Medulla oblongata (tissue), 1 donor: ENCODE results near the gene ADGRL1.
"Not testable (repeated sequence)": the region's sequence is repeated elsewhere in the genome, so short reads cannot be mapped to it uniquely, and the experiment has no call there.

Experiments
- DNase-seq: peaks from one replicate; pipeline ENCODE4 v3.0.0-alpha.2; 2015; ENCODE audit errors: extremely low spot score

The ADGRL1 gene

GRCh38 chr19:14218620-14219330, 12.8 kb upstream of the ADGRL1 start:
- no peak for DNase-seq

GRCh38 chr19:14217886-14218285, 11.9 kb upstream of the ADGRL1 start:
- not testable (repeated sequence) for DNase-seq

- DNase-seq: no peak
Measured at GRCh38 chr19:14214580-14214979, 8.6 kb upstream of the ADGRL1 start.

GRCh38 chr19:14210182-14210581, 4.2 kb upstream of the ADGRL1 start:
- not testable (repeated sequence) for DNase-seq

- not testable (repeated sequence) for DNase-seq
Measured at GRCh38 chr19:14209401-14209800, 3.4 kb upstream of the ADGRL1 start.

GRCh38 chr19:14208496-14208895, 2.5 kb upstream of the ADGRL1 start:
- not testable (repeated sequence) for DNase-seq

GRCh38 chr19:14207796-14208195, 1.8 kb upstream of the ADGRL1 start:
- DNase-seq: not testable (repeated sequence)

GRCh38 chr19:14206737-14207726, 1.1 kb upstream of the ADGRL1 start:
- peak; percentile 94 for DNase-seq

- not testable (repeated sequence) for DNase-seq
Measured at GRCh38 chr19:14206308-14206707, 339 bp upstream of the ADGRL1 start.

- DNase-seq: not testable (repeated sequence)
Measured at GRCh38 chr19:14204676-14205451, 1.1 kb downstream of the ADGRL1 start.

GRCh38 chr19:14204219-14204618, 1.8 kb downstream of the ADGRL1 start:
- not testable (repeated sequence) for DNase-seq

GRCh38 chr19:14203788-14204187, 2.2 kb downstream of the ADGRL1 start:
- DNase-seq: not testable (repeated sequence)

GRCh38 chr19:14203177-14203576, 2.8 kb downstream of the ADGRL1 start:
- DNase-seq: no peak

- not testable (repeated sequence) for DNase-seq
Measured at GRCh38 chr19:14201481-14201880, 4.5 kb downstream of the ADGRL1 start.

- DNase-seq: not testable (repeated sequence)
Measured at GRCh38 chr19:14200147-14200841, 5.7 kb downstream of the ADGRL1 start.

- DNase-seq: no peak
Measured at GRCh38 chr19:14198384-14199376, 7.3 kb downstream of the ADGRL1 start.

GRCh38 chr19:14197882-14198281, 8.1 kb downstream of the ADGRL1 start:
- DNase-seq: no peak

GRCh38 chr19:14197288-14197687, 8.7 kb downstream of the ADGRL1 start:
- DNase-seq: not testable (repeated sequence)

GRCh38 chr19:14196105-14196504, 9.9 kb downstream of the ADGRL1 start:
- DNase-seq: peak; percentile 50

GRCh38 chr19:14195216-14195615, 10.8 kb downstream of the ADGRL1 start:
- not testable (repeated sequence) for DNase-seq
